HG03159 (cell line): ENCODE data around the gene MARCHF2.
A peak's percentile ranks its signal among the peaks of the same experiment; 100 is the strongest.

Source experiments
- ATAC-seq: cut with Tn5 transposase; IDR thresholded peaks from one replicate; pipeline ENCODE4 v1.9.1; 2021; ENCODE audit warnings: mild to moderate bottlenecking, moderate library complexity; ENCODE audit not compliant: unreplicated experiment

MARCHF2 gene

GRCh38 chr19:8473648-8474476 is 60.8 kb downstream of the MARCHF2 start:
- peak; percentile 75 for ATAC-seq

- ATAC-seq = no peak
These were observed 61.9 kb downstream of the MARCHF2 start for GRCh38 chr19:8475005-8475404.

- no peak for ATAC-seq
These were observed 63.4 kb downstream of the MARCHF2 start for GRCh38 chr19:8476524-8476923.

- ATAC-seq = no peak
These were observed 64.8 kb downstream of the MARCHF2 start for GRCh38 chr19:8477889-8478288.

- no peak for ATAC-seq
These were observed 65.5 kb downstream of the MARCHF2 start for GRCh38 chr19:8478598-8478997.

- no peak for ATAC-seq
These were observed 68.1 kb downstream of the MARCHF2 start for GRCh38 chr19:8481201-8481600.

- no peak for ATAC-seq
These were observed 68.5 kb downstream of the MARCHF2 start for GRCh38 chr19:8481616-8482015.

GRCh38 chr19:8482696-8483095 is 69.6 kb downstream of the MARCHF2 start:
- no peak for ATAC-seq

- no peak for ATAC-seq
These were observed 70.1 kb downstream of the MARCHF2 start for GRCh38 chr19:8483165-8483564.

GRCh38 chr19:8484331-8484894 is 71.3 kb downstream of the MARCHF2 start:
- no peak for ATAC-seq

GRCh38 chr19:8485561-8486371 is 72.7 kb downstream of the MARCHF2 start:
- ATAC-seq = no peak

- ATAC-seq = no peak
These were observed 73.6 kb downstream of the MARCHF2 start for GRCh38 chr19:8486661-8487136.

GRCh38 chr19:8487137-8487851 is 74.2 kb downstream of the MARCHF2 start:
- ATAC-seq = no peak

GRCh38 chr19:8488365-8488764 is 75.3 kb downstream of the MARCHF2 start:
- no peak for ATAC-seq
